ENCODE data around the gene MSL3B.

The MSL3B gene

GRCh38 chr2:233820774-233821105, 47.4 kb downstream of the MSL3B start:
- H3K4me3 ChIP-seq = no peak overlapping the region
- no peak overlapping the region for H3K27ac ChIP-seq
- H3K9me3 ChIP-seq = no peaks in the 10 kb centered on the region
- TF ChIP-seq POLR2A (IDR thresholded peaks at IDR 0.05) = no peak
- no peak for TF ChIP-seq CTCF (IDR thresholded peaks at IDR 0.05)
- intact Hi-C loops (cut with DNase I; ENCODE audit: low total_unique reads) = no loop called here
- H3K27me3 ChIP-seq = no peaks in the 10 kb centered on the region
- no peaks in the 10 kb centered on the region for H3K36me3 ChIP-seq (ENCODE audit: low read depth, missing control alignments)
- 67 to 88% methylated on average over 6 of the region's 6 CpGs for WGBS, 2 donors
- no peak for DNase-seq
- no peaks in the 10 kb centered on the region for H3K4me1 ChIP-seq

GRCh38 chr2:233819884-233820773, 48.1 kb downstream of the MSL3B start:
- WGBS, 2 donors = 75 to 91% methylated on average over 9 to 18 of the region's 18 CpGs
- DNase-seq = no peak
- no peaks in the 10 kb centered on the region for H3K9me3 ChIP-seq
- H3K4me1 ChIP-seq = no peaks in the 10 kb centered on the region
- no peaks in the 10 kb centered on the region for H3K36me3 ChIP-seq (ENCODE audit: low read depth, missing control alignments)
- no peaks in the 10 kb centered on the region for H3K27me3 ChIP-seq
- intact Hi-C loops (cut with DNase I; ENCODE audit: low total_unique reads) = no loop called here
- H3K27ac ChIP-seq = no peak overlapping the region
- H3K4me3 ChIP-seq = no peak overlapping the region
- TF ChIP-seq POLR2A (IDR thresholded peaks at IDR 0.05) = no peak
- no peak for TF ChIP-seq CTCF (IDR thresholded peaks at IDR 0.05)

GRCh38 chr2:233818639-233819621, 49.3 kb downstream of the MSL3B start:
- Histone ChIP-seq H3K4me1 (no peaks in the 10 kb centered on the region), H3K27me3 (no peaks in the 10 kb centered on the region), H3K9me3 (no peaks in the 10 kb centered on the region), H3K4me3 (no peak overlapping the region), H3K36me3 (ENCODE audit: low read depth, missing control alignments) (no peaks in the 10 kb centered on the region), H3K27ac (no peak overlapping the region)
- 78 to 79% methylated on average over 9 to 17 of the region's 17 CpGs for WGBS, 2 donors
- TF ChIP-seq CTCF (IDR thresholded peaks at IDR 0.05) (no peak), POLR2A (IDR thresholded peaks at IDR 0.05) (no peak)
- DNase-seq = no peak
- intact Hi-C loops (cut with DNase I; ENCODE audit: low total_unique reads) = no loop called here

GRCh38 chr2:233817995-233818638, 50.1 kb downstream of the MSL3B start:
- Histone ChIP-seq H3K27ac (no peak overlapping the region), H3K9me3 (no peaks in the 10 kb centered on the region), H3K27me3 (no peaks in the 10 kb centered on the region), H3K4me1 (no peaks in the 10 kb centered on the region), H3K36me3 (ENCODE audit: low read depth, missing control alignments) (no peaks in the 10 kb centered on the region), H3K4me3 (no peak overlapping the region)
- WGBS, 2 donors = 91 to 97% methylated on average over 10 to 11 of the region's 11 CpGs
- intact Hi-C loops (cut with DNase I; ENCODE audit: low total_unique reads) = no loop called here
- TF ChIP-seq CTCF (IDR thresholded peaks at IDR 0.05) (no peak), POLR2A (IDR thresholded peaks at IDR 0.05) (no peak)
- DNase-seq = no peak
